HEK293 (cell line): Measurements from ENCODE around the gene SFSWAP.

Source experiments
- CTCF ChIA-PET: fragments of 350-600 bp; formaldehyde crosslinking; extraction: SDS; loops from one replicate; lab custom pipeline; 2021; ENCODE audit warnings: antibody characterized with exemption; lab: Yijun Ruan, JAX
- POLR2A ChIA-PET: fragments of 300-600 bp; formaldehyde crosslinking; extraction: SDS; loops from one replicate; lab custom pipeline; 2020; ENCODE audit warnings: antibody characterized with exemption, inconsistent platforms; lab: Yijun Ruan, JAX
- H3K27ac ChIP-seq: fragments of 200-500 bp; sonication (Bioruptor generic); 2 replicates; pipeline ENCODE4 v1.5.1; 2014; ENCODE audit warnings: low read depth, low read length, control low read depth, inconsistent platforms; ENCODE audit errors: extremely low read depth
- H3K36me3 ChIP-seq, 2 experiments: fragments of 200-500 bp in 1 of 2; sonication (Bioruptor generic) in 1 of 2; 1 replicate in 1 of 2; 2 replicates in 1 of 2; pipeline ENCODE4 v1.5.1; 2014 to 2017; ENCODE audit warnings: inconsistent platforms in 2 of 2, low read length in 2 of 2; ENCODE audit not compliant: control insufficient read depth in 2 of 2, insufficient read depth in 1 of 2
- H3K4me1 ChIP-seq: fragments of 200-500 bp; sonication (Bioruptor generic); 2 replicates; pipeline ENCODE4 v1.5.1; 2014; ENCODE audit warnings: mild to moderate bottlenecking, low read length, inconsistent platforms; ENCODE audit not compliant: control insufficient read depth, insufficient read depth
- H3K4me3 ChIP-seq: 2 replicates; pipeline ENCODE4 v1.5.1; 2011; ENCODE audit warnings: low read depth, mild to moderate bottlenecking, control low read depth, low read length, moderate library complexity
- H3K9me3 ChIP-seq: fragments of 200-500 bp; sonication (Bioruptor generic); 2 replicates; pipeline ENCODE4 v1.5.1; 2014; ENCODE audit warnings: low read depth, low read length, inconsistent platforms; ENCODE audit not compliant: control insufficient read depth, insufficient read depth
- AEBP2 ChIP-seq: fragments of 450-650 bp; formaldehyde crosslinking; IDR thresholded peaks from 2 replicates; pipeline ENCODE4 v1.5.1; 2016; ENCODE audit warnings: missing biosample characterization, missing genetic modification characterization, borderline replicate concordance
- GLIS2 ChIP-seq: fragments of 450-650 bp; formaldehyde crosslinking; IDR thresholded peaks from 2 replicates; pipeline ENCODE4 v1.5.1; 2016; ENCODE audit warnings: missing biosample characterization, missing genetic modification characterization
- MEIS1 ChIP-seq: sonication (generic); formaldehyde crosslinking; IDR thresholded peaks from 2 replicates; pipeline ENCODE4 v1.8.1; 2022; ENCODE audit warnings: missing genetic modification reagents, mild to moderate bottlenecking, borderline replicate concordance
- MYNN ChIP-seq: fragments of 450-650 bp; formaldehyde crosslinking; IDR thresholded peaks from 2 replicates; pipeline ENCODE4 v1.5.1; 2016; ENCODE audit warnings: missing biosample characterization, missing genetic modification characterization, borderline replicate concordance
- REST ChIP-seq: fragments of 450-650 bp; formaldehyde crosslinking; IDR thresholded peaks from 2 replicates; pipeline ENCODE4 v1.5.1; 2016; ENCODE audit warnings: missing biosample characterization, missing genetic modification characterization
- ZFP41 ChIP-seq: fragments of 450-650 bp; formaldehyde crosslinking; IDR thresholded peaks from 2 replicates; pipeline ENCODE4 v1.5.1; 2016; ENCODE audit warnings: missing biosample characterization, missing genetic modification characterization, borderline replicate concordance
- ZIC2 ChIP-seq: fragments of 450-650 bp; formaldehyde crosslinking; IDR thresholded peaks from 2 replicates; pipeline ENCODE4 v1.5.1; 2016; ENCODE audit warnings: missing biosample characterization, missing genetic modification characterization
- ZNF146 ChIP-seq: fragments of 450-650 bp; formaldehyde crosslinking; IDR thresholded peaks from 2 replicates; pipeline ENCODE4 v1.5.1; 2016; ENCODE audit warnings: missing biosample characterization, missing genetic modification characterization
- ZNF174 ChIP-seq: fragments of 450-650 bp; formaldehyde crosslinking; IDR thresholded peaks from 2 replicates; pipeline ENCODE4 v1.5.0; 2017; ENCODE audit warnings: missing biosample characterization, mild to moderate bottlenecking, missing genetic modification characterization
- ZNF239 ChIP-seq: fragments of 450-650 bp; formaldehyde crosslinking; IDR thresholded peaks from 2 replicates; pipeline ENCODE4 v1.5.1; 2016; ENCODE audit warnings: missing biosample characterization, missing genetic modification characterization
- ZNF488 ChIP-seq: fragments of 450-650 bp; formaldehyde crosslinking; IDR thresholded peaks from 2 replicates; pipeline ENCODE4 v1.5.1; 2016; ENCODE audit warnings: missing biosample characterization, missing genetic modification characterization
- ZNF555 ChIP-seq: fragments of 450-650 bp; formaldehyde crosslinking; conservative IDR thresholded peaks from 2 replicates; pipeline ENCODE4 v1.5.1; 2017; ENCODE audit warnings: missing biosample characterization, mild to moderate bottlenecking, missing genetic modification characterization, inconsistent platforms
- ZNF629 ChIP-seq: fragments of 450-650 bp; formaldehyde crosslinking; IDR thresholded peaks from 2 replicates; pipeline ENCODE4 v1.5.1; 2017; ENCODE audit warnings: missing biosample characterization, missing genetic modification characterization
- ZNF664 ChIP-seq: fragments of 450-650 bp; formaldehyde crosslinking; IDR thresholded peaks from 2 replicates; pipeline ENCODE4 v1.5.1; 2016; ENCODE audit warnings: missing biosample characterization, missing genetic modification characterization
- TF ChIP-seq, protein P1 (sequence below): fragments of 450-650 bp; formaldehyde crosslinking; IDR thresholded peaks from 2 replicates; pipeline ENCODE4 v1.5.1; 2016; ENCODE audit warnings: missing biosample characterization, missing genetic modification characterization
- TF ChIP-seq, protein P2 (sequence below): fragments of 450-650 bp; formaldehyde crosslinking; IDR thresholded peaks from 2 replicates; pipeline ENCODE4 v1.5.1; 2016; ENCODE audit warnings: missing biosample characterization, missing genetic modification characterization
- TF ChIP-seq, protein P3 (sequence below): fragments of 450-650 bp; formaldehyde crosslinking; IDR thresholded peaks from 2 replicates; pipeline ENCODE4 v1.5.1; 2017; ENCODE audit warnings: missing biosample characterization, missing genetic modification characterization

The SFSWAP gene

GRCh38 chr12:131692431-131692830 is 18.5 kb upstream of the SFSWAP start:
- H3K36me3 ChIP-seq, result no peaks in the 10 kb centered on the region
- no peak overlapping the region for H3K27ac ChIP-seq
- H3K4me1 ChIP-seq, result no peaks in the 10 kb centered on the region
- no peak overlapping the region for H3K4me3 ChIP-seq
- H3K9me3 ChIP-seq, result no peaks in the 10 kb centered on the region
- TF ChIP-seq ZFP41 (tag by site-specific recombination), result no peak
- no peak for TF ChIP-seq ZNF629
- TF ChIP-seq, protein P1, sequence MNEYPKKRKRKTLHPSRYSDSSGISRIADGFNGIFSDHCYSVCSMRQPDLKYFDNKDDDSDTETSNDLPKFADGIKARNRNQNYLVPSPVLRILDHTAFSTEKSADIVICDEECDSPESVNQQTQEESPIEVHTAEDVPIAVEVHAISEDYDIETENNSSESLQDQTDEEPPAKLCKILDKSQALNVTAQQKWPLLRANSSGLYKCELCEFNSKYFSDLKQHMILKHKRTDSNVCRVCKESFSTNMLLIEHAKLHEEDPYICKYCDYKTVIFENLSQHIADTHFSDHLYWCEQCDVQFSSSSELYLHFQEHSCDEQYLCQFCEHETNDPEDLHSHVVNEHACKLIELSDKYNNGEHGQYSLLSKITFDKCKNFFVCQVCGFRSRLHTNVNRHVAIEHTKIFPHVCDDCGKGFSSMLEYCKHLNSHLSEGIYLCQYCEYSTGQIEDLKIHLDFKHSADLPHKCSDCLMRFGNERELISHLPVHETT (tag by site-specific recombination), result no peak
- no peak for TF ChIP-seq ZNF664 (tag by site-specific recombination)
- TF ChIP-seq ZIC2 (tag by site-specific recombination), result no peak
- TF ChIP-seq MYNN (tag by site-specific recombination), result no peak
- no peak for TF ChIP-seq ZNF555 (tag by site-specific recombination)
- no peak for TF ChIP-seq REST
- TF ChIP-seq, protein P2, sequence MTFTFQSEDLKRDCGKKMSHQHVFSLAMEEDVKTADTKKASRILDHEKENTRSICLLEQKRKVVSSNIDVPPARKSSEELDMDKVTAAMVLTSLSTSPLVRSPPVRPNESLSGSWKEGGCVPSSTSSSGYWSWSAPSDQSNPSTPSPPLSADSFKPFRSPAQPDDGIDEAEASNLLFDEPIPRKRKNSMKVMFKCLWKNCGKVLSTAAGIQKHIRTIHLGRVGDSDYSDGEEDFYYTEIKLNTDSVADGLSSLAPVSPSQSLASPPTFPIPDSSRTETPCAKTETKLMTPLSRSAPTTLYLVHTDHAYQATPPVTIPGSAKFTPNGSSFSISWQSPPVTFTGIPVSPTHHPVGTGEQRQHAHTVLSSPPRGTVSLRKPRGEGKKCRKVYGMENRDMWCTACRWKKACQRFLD, result no peak
- no peak for TF ChIP-seq ZNF146 (tag by site-specific recombination)
- TF ChIP-seq ZNF239 (tag by site-specific recombination), result no peak
- no peak for TF ChIP-seq AEBP2 (tag by site-specific recombination)
- TF ChIP-seq, protein P3, sequence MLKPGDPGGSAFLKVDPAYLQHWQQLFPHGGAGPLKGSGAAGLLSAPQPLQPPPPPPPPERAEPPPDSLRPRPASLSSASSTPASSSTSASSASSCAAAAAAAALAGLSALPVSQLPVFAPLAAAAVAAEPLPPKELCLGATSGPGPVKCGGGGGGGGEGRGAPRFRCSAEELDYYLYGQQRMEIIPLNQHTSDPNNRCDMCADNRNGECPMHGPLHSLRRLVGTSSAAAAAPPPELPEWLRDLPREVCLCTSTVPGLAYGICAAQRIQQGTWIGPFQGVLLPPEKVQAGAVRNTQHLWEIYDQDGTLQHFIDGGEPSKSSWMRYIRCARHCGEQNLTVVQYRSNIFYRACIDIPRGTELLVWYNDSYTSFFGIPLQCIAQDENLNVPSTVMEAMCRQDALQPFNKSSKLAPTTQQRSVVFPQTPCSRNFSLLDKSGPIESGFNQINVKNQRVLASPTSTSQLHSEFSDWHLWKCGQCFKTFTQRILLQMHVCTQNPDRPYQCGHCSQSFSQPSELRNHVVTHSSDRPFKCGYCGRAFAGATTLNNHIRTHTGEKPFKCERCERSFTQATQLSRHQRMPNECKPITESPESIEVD (tag by site-specific recombination), result no peak
- no peak for TF ChIP-seq ZNF174 (tag by site-specific recombination)
- TF ChIP-seq MEIS1 (CRISPR knock-in tag), result no peak
- TF ChIP-seq GLIS2 (tag by site-specific recombination), result no peak
- no peak for TF ChIP-seq ZNF488 (tag by site-specific recombination)
- TF ChIP-seq, all 188 proteins: peak for 0
- ChIA-PET POLR2A (no interaction called here), CTCF (no interaction called here)
